MM.1S (cell line): ENCODE results near the gene ELF3.

Experiments
- CTCF ChIP-seq: fragments of 300-600 bp; sonication (generic); IDR thresholded peaks from 2 replicates; pipeline ENCODE4 v1.5.1; 2016; ENCODE audit warnings: antibody characterized with exemption, low read length, mixed read lengths
- EZH2 ChIP-seq: fragments of 300-600 bp; sonication (generic); optimal IDR thresholded peaks from 2 replicates; pipeline ENCODE3; 2017; ENCODE audit warnings: low read depth, mild to moderate bottlenecking, antibody characterized with exemption, low read length, mixed read lengths

- TF ChIP-seq CTCF (no peak), EZH2 (no peak)
Observed at GRCh38 chr1:202034149-202034682, 23.8 kb downstream of the ELF3 start.
